MM.1S (cell line): Measurements from ENCODE around the gene SCD.

Experiments used
- DNase-seq: peaks from one replicate; pipeline ENCODE4 v3.0.0-alpha.2; 2015
- H2AFZ ChIP-seq: fragments of 300-600 bp; sonication (generic); 2 replicates; pipeline ENCODE4 v1.6.0; 2016; ENCODE audit warnings: antibody characterized with exemption, low read length
- H3F3A ChIP-seq: fragments of 300-600 bp; sonication (generic); 2 replicates; pipeline ENCODE4 v1.6.1; 2016; ENCODE audit warnings: mild to moderate bottlenecking, antibody characterized with exemption, low read length, moderate library complexity, mixed read lengths; ENCODE audit not compliant: insufficient read depth
- H3K27ac ChIP-seq: fragments of 300-600 bp; sonication (generic); 2 replicates; pipeline ENCODE4 v1.5.1; 2016; ENCODE audit warnings: mild to moderate bottlenecking, low read length
- H3K27me3 ChIP-seq: fragments of 300-600 bp; sonication (generic); replicated peaks from 2 replicates; pipeline ENCODE4 v1.6.0; 2016; ENCODE audit warnings: low read length; ENCODE audit not compliant: insufficient read depth
- H3K36me3 ChIP-seq: fragments of 300-600 bp; sonication (generic); replicated peaks from 2 replicates; pipeline ENCODE4 v1.6.1; 2016; ENCODE audit warnings: mild to moderate bottlenecking, low read length, mixed read lengths; ENCODE audit not compliant: insufficient read depth
- H3K4me1 ChIP-seq: fragments of 300-600 bp; sonication (generic); 2 replicates; pipeline ENCODE4 v1.6.1; 2016; ENCODE audit warnings: low read length, mixed read lengths
- H3K4me2 ChIP-seq: fragments of 300-600 bp; sonication (generic); 2 replicates; pipeline ENCODE4 v1.6.0; 2016; ENCODE audit warnings: low read depth, low read length
- H3K4me3 ChIP-seq: fragments of 300-600 bp; sonication (generic); 2 replicates; pipeline ENCODE4 v1.5.1; 2016; ENCODE audit warnings: low read length, mixed read lengths
- H3K79me2 ChIP-seq: fragments of 300-600 bp; sonication (generic); 2 replicates; pipeline ENCODE4 v1.6.1; 2016; ENCODE audit warnings: mixed run types, low read length, mixed read lengths
- H3K9ac ChIP-seq: fragments of 300-600 bp; sonication (generic); 2 replicates; pipeline ENCODE4 v1.6.1; 2016; ENCODE audit warnings: low read length, mixed read lengths
- H3K9me2 ChIP-seq: fragments of 300-600 bp; sonication (generic); replicated peaks from 2 replicates; pipeline ENCODE4 v1.6.1; 2016; ENCODE audit warnings: mild to moderate bottlenecking, low read length, mixed read lengths; ENCODE audit not compliant: insufficient read depth
- H3K9me3 ChIP-seq: fragments of 300-600 bp; sonication (generic); replicated peaks from 2 replicates; pipeline ENCODE4 v1.6.1; 2016; ENCODE audit warnings: mild to moderate bottlenecking, low read length, mixed read lengths; ENCODE audit not compliant: insufficient read depth
- H4K20me1 ChIP-seq: fragments of 300-600 bp; sonication (generic); 2 replicates; pipeline ENCODE4 v1.6.1; 2016; ENCODE audit warnings: mild to moderate bottlenecking, low read length, moderate library complexity, mixed read lengths; ENCODE audit not compliant: insufficient read depth
- CTCF ChIP-seq: fragments of 300-600 bp; sonication (generic); IDR thresholded peaks from 2 replicates; pipeline ENCODE4 v1.5.1; 2016; ENCODE audit warnings: antibody characterized with exemption, low read length, mixed read lengths
- EZH2 ChIP-seq: fragments of 300-600 bp; sonication (generic); optimal IDR thresholded peaks from 2 replicates; pipeline ENCODE3; 2017; ENCODE audit warnings: low read depth, mild to moderate bottlenecking, antibody characterized with exemption, low read length, mixed read lengths
- EZH2phosphoT487 ChIP-seq: fragments of 300-600 bp; sonication (generic); IDR thresholded peaks from 2 replicates; pipeline ENCODE4 v1.6.1; 2018; ENCODE audit warnings: antibody characterized with exemption, low read length

Gene SCD

DNA sequence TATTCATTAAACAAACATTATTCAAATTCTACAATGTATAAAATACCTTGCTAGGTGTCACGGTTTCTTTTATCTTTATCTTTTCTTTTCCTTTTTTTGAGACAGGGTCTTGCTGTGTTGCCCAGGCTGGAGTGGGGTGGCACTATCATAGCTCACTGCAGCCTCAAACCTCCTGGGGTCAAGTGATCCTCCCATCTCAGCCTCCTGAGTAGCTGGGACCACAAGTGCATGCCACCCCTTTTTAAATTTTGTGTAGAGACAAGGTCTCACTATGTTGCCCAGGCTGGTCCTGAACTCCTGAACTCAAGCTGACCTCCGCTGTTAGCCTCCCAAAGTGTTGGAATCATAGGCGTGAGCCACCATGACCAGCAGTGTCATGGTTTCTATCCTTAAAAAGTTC lies 42.6 kb upstream of the SCD start:
- Histone ChIP-seq H3K27ac (no peak overlapping the region), H4K20me1 (no peaks in the 10 kb centered on the region), H3K9me3 (no peaks in the 10 kb centered on the region), H3F3A (0 out of 2 replicates have a peak, but pooled peaks cover 5% of the 10 kb centered on the region), H3K27me3 (no peaks in the 10 kb centered on the region), H3K36me3 (no peaks in the 10 kb centered on the region), H3K4me1 (peaks cover 15% of the 10 kb centered on the region), H2AFZ (no peak overlapping the region), H3K4me2 (no peak overlapping the region), H3K4me3 (no peak overlapping the region), H3K9me2 (no peaks in the 10 kb centered on the region), H3K79me2 (no peaks in the 10 kb centered on the region), H3K9ac (no peak overlapping the region)
- no peak for DNase-seq
- no peak for TF ChIP-seq CTCF
- TF ChIP-seq EZH2, result no peak
- TF ChIP-seq EZH2phosphoT487, result no peak

DNA sequence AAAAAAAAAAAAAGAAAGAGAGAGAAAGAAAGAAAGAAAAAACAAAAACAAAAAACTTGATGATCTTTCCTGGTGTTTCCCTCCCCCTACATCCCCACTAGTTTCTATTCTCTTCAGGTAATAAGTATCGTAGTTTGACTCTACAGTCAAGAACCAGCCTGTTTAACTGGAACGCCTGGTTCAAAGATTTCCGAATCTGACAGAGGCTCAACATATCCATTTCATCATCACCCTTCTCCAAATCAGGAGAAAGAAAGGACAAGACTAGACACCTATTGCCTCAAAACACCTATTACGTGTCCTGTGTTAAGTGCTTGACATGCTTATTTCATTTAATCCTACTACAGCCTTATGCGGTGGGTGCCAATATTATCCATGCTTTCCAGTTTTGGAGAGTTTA lies 40.2 kb upstream of the SCD start:
- no peak for DNase-seq
- Histone ChIP-seq H3K36me3 (no peaks in the 10 kb centered on the region), H2AFZ (no peak overlapping the region), H3K9me2 (no peaks in the 10 kb centered on the region), H3K4me3 (no peak overlapping the region), H3K27ac (no peak overlapping the region), H3K27me3 (no peaks in the 10 kb centered on the region), H3K4me1 (peaks cover 18% of the 10 kb centered on the region), H3F3A (0 out of 2 replicates have a peak, but pooled peaks cover 5% of the 10 kb centered on the region), H3K79me2 (no peaks in the 10 kb centered on the region), H3K9me3 (no peaks in the 10 kb centered on the region), H3K9ac (no peak overlapping the region), H4K20me1 (no peaks in the 10 kb centered on the region), H3K4me2 (no peak overlapping the region)
- TF ChIP-seq CTCF (no peak), EZH2phosphoT487 (no peak), EZH2 (no peak)

DNA sequence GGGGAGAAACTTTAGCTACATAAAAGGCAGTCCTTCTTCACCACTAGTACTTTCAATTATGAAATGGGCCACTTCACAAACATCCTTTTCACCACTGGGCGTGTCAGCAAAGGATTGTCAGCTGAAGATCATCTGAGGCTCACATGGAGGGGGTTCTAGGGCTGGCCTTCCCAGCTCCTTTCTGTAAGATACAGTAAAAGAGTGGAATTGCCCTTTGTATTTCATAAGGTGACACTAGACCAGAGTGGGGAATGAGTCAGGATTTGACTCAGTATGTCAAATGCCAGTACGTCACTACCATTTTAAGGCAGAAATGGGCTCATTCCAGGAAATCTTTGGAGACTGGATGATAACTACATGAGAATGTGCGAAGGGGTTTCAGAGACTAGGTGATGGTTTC lies 39.3 kb upstream of the SCD start:
- Histone ChIP-seq H3K9ac (no peak overlapping the region), H3K79me2 (no peaks in the 10 kb centered on the region), H4K20me1 (no peaks in the 10 kb centered on the region), H3K4me1 (peaks cover 18% of the 10 kb centered on the region), H3K27ac (no peak overlapping the region), H3F3A (0 out of 2 replicates have a peak, but pooled peaks cover 5% of the 10 kb centered on the region), H3K9me2 (no peaks in the 10 kb centered on the region), H3K4me3 (no peak overlapping the region), H3K27me3 (no peaks in the 10 kb centered on the region), H3K9me3 (no peaks in the 10 kb centered on the region), H3K4me2 (no peak overlapping the region), H2AFZ (no peak overlapping the region), H3K36me3 (no peaks in the 10 kb centered on the region)
- DNase-seq, result no peak
- TF ChIP-seq EZH2, result no peak
- no peak for TF ChIP-seq CTCF
- TF ChIP-seq EZH2phosphoT487, result no peak
